ENCODE results near the gene PDGFB.
A peak's percentile ranks its signal among the peaks of the same experiment; 100 is the strongest.

The PDGFB gene

DNA sequence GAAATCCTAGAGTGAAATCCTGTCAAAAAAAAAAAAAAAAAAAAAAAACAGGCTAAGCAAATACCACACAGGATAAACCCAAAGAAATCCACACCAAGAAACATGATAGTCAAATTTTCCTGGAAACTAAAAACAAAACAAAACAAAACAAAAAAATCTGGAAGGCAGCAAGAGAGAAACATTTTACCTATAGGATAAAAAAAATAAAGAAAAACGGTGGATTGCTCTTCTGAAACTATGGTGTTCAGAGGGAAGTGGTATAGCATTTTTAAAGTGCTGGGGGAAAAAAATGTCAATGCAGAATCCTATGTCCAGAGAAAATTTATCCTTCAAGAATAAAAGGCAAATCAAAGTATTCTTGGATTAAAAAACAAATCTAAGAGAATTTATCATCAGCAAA lies 50.7 kb downstream of the PDGFB start:
- no peak for DNase-seq

- DNase-seq = no peak
These were observed 56.0 kb downstream of the PDGFB start for GRCh38 chr22:39188809-39189208.

GRCh38 chr22:39185601-39186012 lies 59.2 kb downstream of the PDGFB start:
- DNase-seq = no peak

GRCh38 chr22:39184586-39185577 lies 59.9 kb downstream of the PDGFB start:
- DNase-seq = no peak

DNA sequence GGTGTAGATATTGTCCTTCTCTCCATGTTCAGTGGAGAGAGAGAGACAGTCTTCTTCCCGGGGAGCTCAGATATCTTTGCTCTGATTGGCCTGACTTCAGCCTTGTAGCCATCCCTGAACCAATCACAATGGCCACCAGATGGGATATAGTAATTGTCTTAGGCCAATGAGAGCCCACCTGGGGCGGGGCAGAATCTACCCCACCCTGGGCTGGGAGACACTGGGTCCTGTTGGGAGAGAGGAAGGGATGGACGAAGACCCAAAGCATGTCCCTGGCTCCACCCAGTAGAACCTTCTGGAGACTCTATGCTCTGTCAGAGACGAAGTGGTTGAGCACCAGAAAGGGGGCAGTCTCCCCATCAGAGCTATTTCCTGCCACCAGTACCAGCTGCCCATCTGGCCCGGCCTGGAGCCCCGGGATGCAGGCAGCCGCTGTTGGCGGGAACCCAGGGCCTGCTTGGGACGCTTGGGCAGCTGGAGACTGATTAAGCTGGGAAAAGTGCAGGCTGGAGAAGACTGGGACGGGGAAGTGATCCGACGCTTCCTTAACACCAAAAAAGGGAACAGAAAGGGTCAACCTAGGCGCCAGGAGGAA lies 60.7 kb downstream of the PDGFB start:
- no peak for DNase-seq

- DNase-seq = no peak
These were observed 62.2 kb downstream of the PDGFB start for GRCh38 chr22:39182478-39183030.

DNA sequence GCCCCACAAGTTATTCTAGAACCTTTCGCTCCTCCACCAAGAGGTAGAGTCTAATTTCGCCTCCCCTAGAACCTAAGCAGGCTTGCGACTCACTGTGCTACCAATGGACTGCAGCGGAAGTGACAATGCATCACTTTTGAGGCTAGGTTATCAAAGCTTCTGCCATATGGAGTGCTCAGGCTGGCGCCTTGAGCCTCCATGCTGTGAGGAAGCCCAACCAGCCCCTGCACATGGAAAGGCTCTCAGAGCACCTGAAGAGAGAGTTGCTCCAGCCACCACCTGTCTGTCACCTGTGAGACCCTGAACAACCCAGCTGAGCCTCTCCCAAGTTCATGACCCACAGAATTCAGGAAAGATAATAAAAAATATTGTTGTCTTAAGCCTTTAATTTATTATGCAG lies 63.0 kb downstream of the PDGFB start:
- no peak for DNase-seq

- no peak for DNase-seq
These were observed 63.4 kb downstream of the PDGFB start for GRCh38 chr22:39181356-39181755.

GRCh38 chr22:39179841-39180335 lies 64.9 kb downstream of the PDGFB start:
- DNase-seq = no peak

DNA sequence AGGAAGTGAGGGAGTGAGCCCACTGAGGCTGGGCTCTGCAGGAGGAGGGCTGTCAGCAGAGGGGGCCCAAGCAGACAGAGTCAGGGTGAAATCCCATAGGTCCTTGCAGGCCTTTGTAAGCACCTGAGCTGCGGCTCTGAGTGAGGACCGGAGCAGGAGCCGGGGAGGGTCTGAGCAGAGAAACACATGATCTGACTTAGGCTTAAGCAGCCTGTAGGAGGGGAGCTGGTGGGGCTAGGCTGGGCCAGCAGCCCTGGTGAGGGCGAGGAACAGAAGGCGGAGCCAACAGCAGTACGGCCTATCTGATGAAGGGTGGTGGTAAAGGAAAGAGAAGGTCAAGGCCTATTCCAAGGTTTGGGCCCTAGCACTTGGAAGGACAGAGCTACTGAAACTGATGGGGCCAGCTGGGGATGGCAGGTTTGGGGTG lies 65.4 kb downstream of the PDGFB start:
- DNase-seq = no peak

DNA sequence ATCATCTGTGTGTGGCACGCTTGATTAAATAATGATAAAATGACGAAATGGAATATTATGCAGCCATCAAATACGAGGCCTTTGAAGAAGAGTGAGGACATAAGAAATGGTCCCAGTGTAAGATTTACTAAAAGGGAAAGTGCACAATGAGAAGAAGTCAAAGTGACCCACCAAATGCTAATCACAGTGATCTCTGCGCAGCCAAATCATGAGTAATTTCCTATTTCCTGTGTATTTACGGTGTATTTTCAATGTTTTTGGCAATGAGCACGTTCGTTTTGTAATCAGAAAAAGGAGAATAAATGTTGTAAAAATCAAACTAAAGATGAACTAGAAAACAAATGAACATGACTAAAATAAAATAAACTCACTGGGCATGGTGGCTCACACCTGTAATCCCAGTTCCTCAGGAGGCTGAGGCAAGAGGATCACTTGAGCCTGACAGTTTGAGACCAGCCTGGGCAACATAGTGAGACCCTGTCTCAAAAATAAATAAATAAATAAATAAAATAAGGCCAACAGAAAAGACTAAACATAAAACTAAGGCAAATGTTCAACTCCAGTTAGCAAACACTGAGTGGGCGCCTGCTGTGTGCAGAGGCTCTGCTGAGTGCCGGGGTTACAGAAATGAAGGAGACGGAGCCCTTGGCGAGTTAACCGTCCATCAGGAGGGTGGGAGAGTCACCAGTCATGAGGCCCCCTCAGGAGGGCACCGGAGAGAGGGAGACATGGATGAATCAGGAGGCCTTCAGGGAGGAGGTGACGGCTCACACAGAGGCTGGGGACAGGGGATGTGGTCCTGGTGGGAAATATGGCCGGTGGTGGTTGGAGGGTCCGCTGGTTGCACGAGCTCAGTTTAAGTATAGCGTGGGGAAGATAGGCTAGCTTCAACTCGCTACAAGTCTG lies 66.3 kb downstream of the PDGFB start:
- DNase-seq = no peak

DNA sequence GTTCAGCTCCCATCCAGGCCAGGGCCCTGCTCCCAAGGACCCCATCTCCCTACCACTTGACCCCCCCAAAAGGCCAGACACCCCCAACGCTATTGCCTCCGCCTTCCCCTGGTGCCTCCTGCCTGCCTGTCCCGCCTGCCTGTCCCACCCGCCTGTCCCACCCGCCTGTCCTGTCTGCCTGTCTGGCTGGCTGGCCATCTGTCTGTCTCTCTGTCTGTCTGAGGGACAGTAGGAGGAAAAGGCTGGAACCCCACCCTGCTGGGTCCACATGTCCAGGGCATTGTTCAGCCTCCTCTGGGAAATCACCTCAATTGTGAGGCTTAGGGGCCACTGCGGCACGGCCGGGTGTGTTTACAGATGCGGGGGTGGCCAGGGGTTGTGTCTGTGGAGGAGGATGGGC lies 67.0 kb downstream of the PDGFB start:
- no peak for DNase-seq

- no peak for DNase-seq
These were observed 67.4 kb downstream of the PDGFB start for GRCh38 chr22:39177456-39177775.

- no peak for DNase-seq
These were observed 67.9 kb downstream of the PDGFB start for GRCh38 chr22:39176714-39177455.

DNA sequence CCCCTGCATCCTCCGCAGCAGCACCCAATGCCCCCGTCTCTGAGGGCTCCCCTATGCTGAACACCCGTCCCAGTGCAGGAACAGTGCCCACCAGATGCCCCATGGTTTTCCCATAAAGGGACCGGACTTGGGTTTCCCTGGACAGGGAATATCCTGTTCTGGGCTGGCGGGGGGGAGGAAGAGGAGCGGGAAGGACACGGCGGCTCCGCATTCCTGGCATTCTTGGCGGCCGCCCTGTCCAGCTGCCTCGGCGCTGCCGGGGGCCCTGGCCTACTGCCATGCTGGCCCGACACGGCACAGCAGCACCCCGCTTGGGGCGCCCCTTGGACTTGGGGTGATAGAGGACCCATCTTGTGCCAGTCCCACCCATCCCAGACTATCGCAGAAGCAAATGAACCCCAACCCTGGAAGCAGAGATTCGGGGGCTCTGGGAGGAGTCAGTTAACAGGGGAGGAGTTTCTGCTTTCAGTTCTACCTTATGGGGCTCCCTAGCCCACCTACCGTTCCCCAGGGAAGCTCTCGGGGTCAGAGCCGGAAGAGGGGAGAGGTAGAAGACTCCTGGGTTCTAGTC lies 68.6 kb downstream of the PDGFB start:
- DNase-seq = no peak

GRCh38 chr22:39175353-39176142 lies 69.2 kb downstream of the PDGFB start:
- DNase-seq = no peak

DNA sequence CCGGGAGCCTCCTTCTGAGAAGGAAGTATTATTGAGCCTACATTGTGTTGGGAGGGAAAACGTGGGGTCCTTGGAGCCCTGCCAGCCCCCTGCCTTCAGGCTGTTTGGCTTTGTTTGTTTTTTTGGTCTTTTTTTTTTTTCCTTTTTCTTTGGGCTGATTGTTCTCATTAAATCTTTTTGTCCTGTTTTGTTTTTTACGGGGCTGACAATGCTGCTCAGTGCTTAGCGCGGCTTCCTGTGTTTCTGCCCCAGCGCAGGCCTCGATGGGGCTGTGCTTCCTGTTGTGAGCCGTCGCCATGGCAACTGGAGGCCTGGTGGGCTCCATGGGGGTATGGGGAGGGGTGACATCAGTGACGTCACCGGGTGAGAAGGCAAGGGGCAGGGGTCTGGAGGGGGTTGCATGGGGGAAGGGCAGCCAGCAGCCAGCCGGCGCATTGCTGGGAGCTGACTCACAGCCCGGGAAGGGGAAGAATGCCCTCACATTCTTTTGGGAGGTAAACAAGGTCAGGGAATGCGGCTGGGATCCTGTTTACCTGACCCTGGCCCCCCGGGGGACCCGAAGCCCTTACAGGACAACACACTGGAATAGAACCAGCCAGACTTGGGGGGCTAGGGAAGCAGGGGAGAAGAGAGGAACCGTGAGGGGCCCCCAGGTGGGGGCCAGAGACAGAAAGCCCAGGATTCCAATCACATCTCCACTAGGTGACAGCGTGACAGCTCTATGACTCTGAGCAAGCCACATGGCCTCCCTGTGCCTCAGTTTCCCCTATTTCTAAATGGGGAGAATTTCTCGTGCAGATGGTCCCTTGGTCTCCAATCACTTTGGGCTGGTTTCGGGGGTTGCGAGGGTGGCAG lies 70.1 kb downstream of the PDGFB start:
- peak; percentile 55 for DNase-seq

DNA sequence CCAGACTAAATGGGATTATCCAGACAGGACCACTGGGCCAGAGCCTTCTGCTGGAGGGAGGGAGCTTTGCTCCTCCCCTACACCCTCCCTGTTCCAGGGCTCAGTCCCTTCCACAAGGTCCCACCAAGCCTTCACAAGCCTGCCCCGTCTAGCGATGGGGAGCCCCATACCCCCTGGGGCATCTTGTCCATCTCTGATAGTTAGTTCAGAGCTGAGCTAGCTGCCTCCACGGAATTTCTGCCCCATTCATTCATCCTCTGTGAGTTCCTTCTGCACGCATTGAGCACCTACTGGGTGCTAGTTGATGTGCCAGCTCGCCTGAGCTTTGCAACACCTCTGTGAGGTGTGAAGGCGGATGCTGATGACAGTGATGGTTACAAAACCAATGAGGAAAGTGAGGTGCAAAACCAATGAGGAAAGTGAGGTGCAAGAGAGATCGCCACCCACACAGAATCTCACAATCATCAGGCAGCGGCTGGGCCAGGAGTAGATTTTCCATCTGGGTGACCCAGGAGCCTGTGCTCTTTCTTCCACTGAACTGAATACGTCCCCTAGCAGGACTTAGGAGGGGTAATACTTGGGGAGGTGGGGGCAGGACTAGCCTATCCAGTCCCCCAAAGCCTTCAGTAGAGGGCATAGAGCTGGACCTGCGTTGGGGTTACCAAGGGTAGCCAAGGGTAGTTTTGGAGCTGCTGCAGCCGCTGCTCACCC lies 70.8 kb downstream of the PDGFB start:
- no peak for DNase-seq
